DND-41 (cell line): Measurements from ENCODE around the gene CTSH.

Experiments used
- ATAC-seq: fragments of 200-7000 bp; cut with Tn5 transposase; 3 replicates; pipeline ENCODE4 v1.9.1; 2021; ENCODE audit warnings: low read depth; ENCODE audit not compliant: insufficient read depth
- DNase-seq: peaks from one replicate; pipeline ENCODE4 v3.0.0-alpha.2; 2020
- H2AFZ ChIP-seq: 2 replicates; pipeline ENCODE4 v1.6.0; 2012; ENCODE audit warnings: low read depth, low read length
- H3K27ac ChIP-seq: 2 replicates; pipeline ENCODE4 v1.5.1; 2012; ENCODE audit warnings: low read length, inconsistent platforms
- H3K27me3 ChIP-seq: fragments of 200-600 bp; sonication (generic); 2 replicates; pipeline ENCODE4 v1.6.0; 2012; ENCODE audit warnings: low read length, mild to moderate bottlenecking, inconsistent platforms; ENCODE audit not compliant: insufficient read depth, poor library complexity
- H3K36me3 ChIP-seq: 2 replicates; pipeline ENCODE4 v1.5.1; 2012; ENCODE audit warnings: low read length, inconsistent platforms; ENCODE audit not compliant: insufficient read depth
- H3K4me1 ChIP-seq: 2 replicates; pipeline ENCODE4 v1.5.1; 2012; ENCODE audit warnings: mild to moderate bottlenecking, low read length; ENCODE audit not compliant: insufficient read depth
- H3K4me2 ChIP-seq: 2 replicates; pipeline ENCODE4 v1.6.0; 2012; ENCODE audit warnings: mild to moderate bottlenecking, moderate library complexity, low read length, inconsistent platforms; ENCODE audit not compliant: insufficient read depth
- H3K4me3 ChIP-seq, 2 experiments: fragments of 200-600 bp in 1 of 2; shearing (Covaris generic) in 1 of 2; 2 replicates each; pipeline ENCODE4 v1.5.1; 2012 to 2016; ENCODE audit warnings: inconsistent platforms in 2 of 2, low read length in 2 of 2, mild to moderate bottlenecking in 2 of 2, low read depth in 1 of 2, moderate library complexity in 1 of 2
- H3K79me2 ChIP-seq: 2 replicates; pipeline ENCODE4 v1.6.0; 2012; ENCODE audit warnings: low read length, inconsistent platforms; ENCODE audit not compliant: insufficient read depth
- H3K9ac ChIP-seq: 2 replicates; pipeline ENCODE4 v1.6.0; 2012; ENCODE audit warnings: low read depth, mild to moderate bottlenecking, inconsistent platforms, low read length, moderate library complexity
- H3K9me3 ChIP-seq: 2 replicates; pipeline ENCODE4 v1.5.1; 2012; ENCODE audit warnings: low read length, moderate library complexity, mild to moderate bottlenecking, inconsistent platforms; ENCODE audit not compliant: insufficient read depth, severe bottlenecking
- H4K20me1 ChIP-seq: 2 replicates; pipeline ENCODE4 v1.6.0; 2012; ENCODE audit warnings: low read length; ENCODE audit not compliant: insufficient read depth
- CTCF ChIP-seq: IDR thresholded peaks from 2 replicates; pipeline ENCODE4 v1.5.1; 2012; ENCODE audit warnings: borderline replicate concordance, low read length, moderate library complexity, mild to moderate bottlenecking; ENCODE audit not compliant: poor library complexity, severe bottlenecking; ENCODE audit errors: extremely low read depth
- EZH2 ChIP-seq: IDR thresholded peaks from 3 replicates; pipeline ENCODE4 v1.6.1; 2012; ENCODE audit warnings: borderline replicate concordance, low read depth, mild to moderate bottlenecking, moderate library complexity, low read length, inconsistent platforms; ENCODE audit not compliant: severe bottlenecking

Gene CTSH

DNA sequence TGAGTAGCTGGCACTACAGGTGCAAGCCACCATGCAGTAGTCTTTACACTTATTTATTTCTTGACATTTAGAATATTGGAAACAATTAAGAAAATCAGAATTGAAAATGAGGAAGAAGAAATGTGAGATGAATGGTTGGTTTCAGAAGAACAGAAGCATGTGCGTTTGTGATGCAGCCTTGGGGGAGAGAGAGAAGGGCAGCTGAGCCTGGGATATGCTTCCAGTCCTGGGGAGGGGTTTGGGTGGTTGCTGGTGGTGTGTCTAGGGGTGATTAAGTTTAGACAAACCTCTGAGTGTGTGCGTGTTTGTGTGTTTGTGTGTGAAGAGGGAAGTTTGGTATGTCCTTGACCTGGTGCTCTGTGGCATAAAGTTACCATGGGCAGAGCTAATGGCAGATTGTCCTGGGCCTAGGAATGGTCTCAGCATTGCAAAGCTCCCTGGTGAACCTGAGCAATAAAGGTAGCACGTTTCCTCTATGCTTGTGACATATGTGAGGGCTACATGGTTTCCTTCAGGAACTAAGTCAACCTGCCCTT, 35.6 kb downstream of the CTSH start:
- no peak overlapping the region for H2AFZ ChIP-seq
- no peaks in the 10 kb centered on the region for H3K27me3 ChIP-seq
- no peak overlapping the region for H3K27ac ChIP-seq
- no peak overlapping the region for H3K4me2 ChIP-seq
- peaks cover 90% of the 10 kb centered on the region for H3K36me3 ChIP-seq
- no peaks in the 10 kb centered on the region for H3K4me1 ChIP-seq
- no peaks in the 10 kb centered on the region; the same call in 1 of the 2 replicates for H3K79me2 ChIP-seq
- ATAC-seq (no peak), DNase-seq (no peak)
- no peaks in the 10 kb centered on the region for H3K9me3 ChIP-seq
- TF ChIP-seq EZH2 = no peak
- no peak for TF ChIP-seq CTCF
- H4K20me1 ChIP-seq = peaks cover 16% of the 10 kb centered on the region
- no peak overlapping the region for H3K9ac ChIP-seq
- H3K4me3 ChIP-seq = no peak overlapping the region

- Histone ChIP-seq H2AFZ (no peak overlapping the region), H3K9ac (no peak overlapping the region), H3K4me2 (no peak overlapping the region), H3K4me3 (no peak overlapping the region), H3K4me1 (no peaks in the 10 kb centered on the region), H3K27ac (no peak overlapping the region), H3K79me2 (no peaks in the 10 kb centered on the region; the same call in 1 of the 2 replicates), H3K27me3 (no peaks in the 10 kb centered on the region), H3K36me3 (peaks cover 90% of the 10 kb centered on the region), H3K9me3 (no peaks in the 10 kb centered on the region), H4K20me1 (peaks cover 12% of the 10 kb centered on the region)
- DNase-seq (peak; percentile 26), ATAC-seq (peak; percentile 31; the same call in 2 of the 3 replicates)
- peak; percentile 51 for TF ChIP-seq CTCF
- no peak for TF ChIP-seq EZH2
These were observed 37.3 kb downstream of the CTSH start for GRCh38 chr15:78907577-78907976.

DNA sequence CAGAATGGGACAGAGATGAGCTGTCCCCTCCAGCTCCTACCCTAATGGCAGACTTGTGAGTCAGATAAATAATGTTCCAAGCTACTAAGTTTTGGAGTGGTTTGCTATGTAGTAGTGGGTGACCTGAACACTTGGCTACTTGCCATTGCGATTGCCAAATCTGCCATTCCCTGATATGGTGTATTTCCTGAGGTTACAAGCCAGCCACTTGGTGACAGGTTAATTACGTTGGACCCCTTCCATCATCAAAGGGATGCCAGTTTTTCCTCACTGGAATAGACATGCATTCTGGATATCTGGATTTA, 38.6 kb downstream of the CTSH start:
- Histone ChIP-seq H3K4me1 (no peaks in the 10 kb centered on the region), H3K27ac (no peak overlapping the region), H3K36me3 (peaks cover 90% of the 10 kb centered on the region), H3K4me2 (no peak overlapping the region), H3K9ac (no peak overlapping the region), H3K4me3 (no peak overlapping the region), H3K9me3 (no peaks in the 10 kb centered on the region), H4K20me1 (peaks cover 8% of the 10 kb centered on the region), H3K27me3 (no peaks in the 10 kb centered on the region), H3K79me2 (no peaks in the 10 kb centered on the region; the same call in 1 of the 2 replicates), H2AFZ (no peak overlapping the region)
- DNase-seq (no peak), ATAC-seq (no peak)
- TF ChIP-seq CTCF (no peak), EZH2 (no peak)
